Subcutaneous abdominal adipose tissue (tissue), 5 donors: ENCODE measurements around the gene VARS1.
A peak's percentile ranks its signal among the peaks of the same experiment; 100 is the strongest.

Source experiments
- H3K27ac ChIP-seq: one replicate; pipeline ENCODE4 v1.7.0; 2013; ENCODE audit warnings: low read depth, mild to moderate bottlenecking, inconsistent platforms, low read length, moderate library complexity
- H3K27me3 ChIP-seq, 5 donors: one replicate each; pipeline ENCODE4 v1.7.0; 2013; ENCODE audit warnings: low read length in 5 of 5, inconsistent platforms in 1 of 5; ENCODE audit not compliant: control insufficient read depth in 5 of 5, insufficient read depth in 4 of 5
- H3K36me3 ChIP-seq, 5 donors: one replicate each; pipeline ENCODE4 v1.7.0; 2013; ENCODE audit warnings: low read length in 5 of 5; ENCODE audit not compliant: control insufficient read depth in 5 of 5, insufficient read depth in 5 of 5
- H3K4me1 ChIP-seq, 5 donors: one replicate each; pipeline ENCODE4 v1.7.0; 2013; ENCODE audit warnings: low read length in 5 of 5, mild to moderate bottlenecking in 3 of 5, moderate library complexity in 1 of 5; ENCODE audit not compliant: control insufficient read depth in 5 of 5, insufficient read depth in 5 of 5
- H3K4me3 ChIP-seq, 5 donors: one replicate each; pipeline ENCODE4 v1.7.0; 2013; ENCODE audit warnings: low read length in 5 of 5, low read depth in 1 of 5
- H3K9ac ChIP-seq, 5 donors: one replicate each; pipeline ENCODE4 v1.7.0; 2013; ENCODE audit warnings: low read length in 5 of 5, mild to moderate bottlenecking in 4 of 5, moderate library complexity in 3 of 5
- H3K9me3 ChIP-seq, 5 donors: one replicate each; pipeline ENCODE4 v1.7.0; 2013; ENCODE audit warnings: low read length in 5 of 5; ENCODE audit not compliant: control insufficient read depth in 5 of 5
- donor health status: healthy.
- donor health status: healthy.
- donor health status: healthy.
- donor health status: healthy.
- donor health status: healthy.

Gene VARS1

GRCh38 chr6:31781244-31782125 is 14.1 kb downstream of the VARS1 start:
- H3K4me1 ChIP-seq = peaks cover 0 to 11% (median 8%) of the 10 kb centered on the region in 5 donors
- no peaks in the 10 kb centered on the region for H3K9me3 ChIP-seq
- H3K27ac ChIP-seq = no peak overlapping the region
- H3K27me3 ChIP-seq = no peaks in the 10 kb centered on the region
- H3K36me3 ChIP-seq = peaks cover 0 to 78% (median 73%) of the 10 kb centered on the region in 5 donors
- no peak overlapping the region for H3K4me3 ChIP-seq
- H3K9ac ChIP-seq = peak overlapping the region in 1 of 5 donors; percentile 40

GRCh38 chr6:31780507-31781243 is 14.9 kb downstream of the VARS1 start:
- peaks cover 0 to 76% (median 73%) of the 10 kb centered on the region in 5 donors for H3K36me3 ChIP-seq

GRCh38 chr6:31779908-31780307 is 15.6 kb downstream of the VARS1 start:
- Histone ChIP-seq H3K9ac (no peak overlapping the region), H3K4me1 (peaks cover 0 to 11% (median 8%) of the 10 kb centered on the region in 5 donors), H3K9me3 (no peaks in the 10 kb centered on the region), H3K27ac (no peak overlapping the region), H3K36me3 (peaks cover 0 to 68% (median 66%) of the 10 kb centered on the region in 5 donors), H3K4me3 (no peak overlapping the region), H3K27me3 (no peaks in the 10 kb centered on the region)

More at GRCh38 chr6:31780507-31781243, 14.9 kb downstream of the VARS1 start:
- H3K27me3 ChIP-seq = no peaks in the 10 kb centered on the region
- no peak overlapping the region for H3K27ac ChIP-seq
- no peak overlapping the region for H3K4me3 ChIP-seq
- peak overlapping the region in 1 of 5 donors; percentile 40 for H3K9ac ChIP-seq
- H3K9me3 ChIP-seq = no peaks in the 10 kb centered on the region
- H3K4me1 ChIP-seq = peaks cover 0 to 11% (median 8%) of the 10 kb centered on the region in 5 donors

- Histone ChIP-seq H3K27me3 (no peaks in the 10 kb centered on the region), H3K27ac (no peak overlapping the region)
Measured at GRCh38 chr6:31778999-31779885, 16.3 kb downstream of the VARS1 start.

GRCh38 chr6:31778193-31778592 is 17.4 kb downstream of the VARS1 start:
- no peaks in the 10 kb centered on the region for H3K27me3 ChIP-seq
- no peaks in the 10 kb centered on the region for H3K9me3 ChIP-seq
- H3K4me1 ChIP-seq = peaks cover 0 to 11% (median 8%) of the 10 kb centered on the region in 5 donors
- no peak overlapping the region for H3K27ac ChIP-seq
- H3K9ac ChIP-seq = no peak overlapping the region
- H3K4me3 ChIP-seq = no peak overlapping the region
- peaks cover 0 to 56% (median 53%) of the 10 kb centered on the region in 5 donors for H3K36me3 ChIP-seq

More at GRCh38 chr6:31778999-31779885, 16.3 kb downstream of the VARS1 start:
- H3K4me1 ChIP-seq = peaks cover 0 to 11% (median 8%) of the 10 kb centered on the region in 5 donors
- H3K36me3 ChIP-seq = peaks cover 0 to 62% (median 60%) of the 10 kb centered on the region in 5 donors
- H3K4me3 ChIP-seq = no peak overlapping the region
- H3K9ac ChIP-seq = no peak overlapping the region
- H3K9me3 ChIP-seq = no peaks in the 10 kb centered on the region

GRCh38 chr6:31777667-31778050 is 17.9 kb downstream of the VARS1 start:
- Histone ChIP-seq H3K27me3 (no peaks in the 10 kb centered on the region), H3K9me3 (no peaks in the 10 kb centered on the region), H3K4me1 (peaks cover 0 to 14% (median 8%) of the 10 kb centered on the region in 5 donors), H3K9ac (peak overlapping the region in 1 of 5 donors; percentile 35), H3K27ac (no peak overlapping the region), H3K4me3 (no peak overlapping the region), H3K36me3 (peaks cover 0 to 51% (median 47%) of the 10 kb centered on the region in 5 donors)

GRCh38 chr6:31776989-31777666 is 18.4 kb downstream of the VARS1 start, which contains the start of gene VWA7:
Gene VWA7 (minus strand): TSS chr6:31777328. CDS start chr6:31776779, 549 bp downstream.
- Histone ChIP-seq H3K36me3 (peaks cover 0 to 46% (median 42%) of the 10 kb centered on the region in 5 donors), H3K27ac (no peak within 1 kb of the TSS), H3K4me3 (peak within 1 kb of the TSS in 1 of 5 donors; percentile 3), H3K4me1 (peaks cover 0 to 14% (median 8%) of the 10 kb centered on the region in 5 donors), H3K9me3 (no peaks in the 10 kb centered on the region), H3K9ac (peak within 1 kb of the TSS in 1 of 5 donors; percentile 35), H3K27me3 (no peaks in the 10 kb centered on the region)

- Histone ChIP-seq H3K27me3 (no peaks in the 10 kb centered on the region), H3K9me3 (no peaks in the 10 kb centered on the region), H3K36me3 (peaks cover 0 to 40% (median 36%) of the 10 kb centered on the region in 5 donors), H3K4me3 (peak overlapping the region in 1 of 5 donors; percentile 3), H3K9ac (no peak overlapping the region), H3K4me1 (peaks cover 0 to 14% (median 8%) of the 10 kb centered on the region in 5 donors), H3K27ac (no peak overlapping the region)
Measured at GRCh38 chr6:31776485-31776988, 19.0 kb downstream of the VARS1 start.
